K562 (cell line): ENCODE measurements around the gene N4BP3. TPM values are rescaled to one million over a fixed set of nuclear protein-coding genes. Genes with fewer than 3 reads are reported as not detected.

Experiments used
- ATAC-seq: fragments of 200-7000 bp; cut with Tn5 transposase; 3 replicates; pipeline ENCODE4 v1.9.1; 2020; ENCODE audit warnings: moderate library complexity
- BruUV-seq: library from RNA; stranded (reverse); fragments of 400-500 nt; replicated peaks from 2 replicates; lab custom pipeline; 2021; lab: Mats Ljungman, UMichigan
- CTCF ChIA-PET: fragments of 300-600 bp; formaldehyde crosslinking; extraction: SDS; loops from one replicate; lab custom pipeline; 2021; ENCODE audit warnings: low intra/inter-chr PET ratio; lab: Yijun Ruan, JAX
- POLR2A ChIA-PET: fragments of 300-600, 350-650 bp; sonication (Branson Sonifier 250); formaldehyde crosslinking; extraction: SDS; loops from one replicate; lab custom pipeline; 2021; ENCODE audit warnings: antibody characterized with exemption, inconsistent platforms; lab: Yijun Ruan, JAX
- DNase-seq, 4 experiments: peaks; one replicate each; pipeline versions ENCODE4 v3.0.0 to v3.0.0-alpha.2; 2011 to 2018; ENCODE audit warnings: low spot score in 3 of 4, mixed read lengths in 3 of 4; ENCODE audit errors: extremely low read depth in 1 of 4
- FAIRE-seq: peaks from 2 replicates; lab custom pipeline; 2011; peaks lifted over from hg19 to GRCh38; lab: Jason Lieb, UNC
- H2AFZ ChIP-seq: 2 replicates; pipeline ENCODE4 v1.6.0; 2011; ENCODE audit warnings: low read depth, low read length, control low read depth, inconsistent platforms
- H3K27ac ChIP-seq: fragments of 200-600 bp; 3 replicates; pipeline ENCODE4 v1.8.0; 2011; ENCODE audit warnings: low read depth, mild to moderate bottlenecking, control low read depth, inconsistent platforms, low read length, moderate library complexity, mixed read lengths; ENCODE audit errors: extremely low read depth
- H3K27me3 ChIP-seq, 2 experiments: fragments of 300-600 bp in 1 of 2; 2 replicates in 1 of 2; 3 replicates in 1 of 2; pipeline versions ENCODE4 v1.6.0 to v1.8.0; 2011; ENCODE audit warnings: inconsistent platforms in 2 of 2, low read length in 2 of 2, mild to moderate bottlenecking in 1 of 2, mixed read lengths in 1 of 2, moderate library complexity in 1 of 2; ENCODE audit not compliant: control insufficient read depth in 2 of 2, insufficient read depth in 2 of 2
- H3K36me3 ChIP-seq: fragments of 300-600 bp; 3 replicates; pipeline ENCODE4 v1.8.0; 2011; ENCODE audit warnings: mild to moderate bottlenecking, low read length, inconsistent platforms; ENCODE audit not compliant: control insufficient read depth, insufficient read depth
- H3K4me1 ChIP-seq, 2 experiments: fragments of 200-600 bp in 1 of 2; replicated peaks in 1 of 2; 2 replicates in 1 of 2; 3 replicates in 1 of 2; pipeline versions ENCODE4 v1.5.1 to v1.8.0; 2011; ENCODE audit warnings: inconsistent platforms in 2 of 2, low read length in 2 of 2, mild to moderate bottlenecking in 1 of 2, mixed read lengths in 1 of 2, moderate library complexity in 1 of 2; ENCODE audit not compliant: control insufficient read depth in 2 of 2, insufficient read depth in 2 of 2
- H3K4me2 ChIP-seq: 2 replicates; pipeline ENCODE4 v1.6.1; 2011; ENCODE audit warnings: low read length, control low read depth, inconsistent platforms, mixed read lengths; ENCODE audit not compliant: insufficient read depth
- H3K4me3 ChIP-seq: fragments of 200-600 bp; sonication (generic), shearing (Covaris generic); 2 replicates; pipeline ENCODE4 v1.5.1; 2016; ENCODE audit warnings: control low read depth, inconsistent platforms
- H3K79me2 ChIP-seq: fragments of 200-600 bp; 3 replicates; pipeline ENCODE4 v1.8.0; 2011; ENCODE audit warnings: low read length, inconsistent platforms; ENCODE audit not compliant: control insufficient read depth, insufficient read depth
- H3K9ac ChIP-seq, 2 experiments: 2 replicates each; pipeline versions ENCODE4 v1.6.0 to v1.6.1; 2011; ENCODE audit warnings: low read depth in 2 of 2, low read length in 2 of 2, control low read depth in 1 of 2, inconsistent platforms in 1 of 2, mild to moderate bottlenecking in 1 of 2, mixed read lengths in 1 of 2; ENCODE audit not compliant: insufficient read depth in 1 of 2
- H3K9me1 ChIP-seq: one replicate; pipeline ENCODE4 v1.6.0; 2011; ENCODE audit warnings: inconsistent platforms, mild to moderate bottlenecking, low read length, moderate library complexity; ENCODE audit not compliant: control insufficient read depth, insufficient read depth
- H3K9me3 ChIP-seq: replicated peaks from 2 replicates; pipeline ENCODE4 v1.5.1; 2011; ENCODE audit warnings: low read depth, low read length, inconsistent platforms; ENCODE audit not compliant: control insufficient read depth, insufficient read depth
- H4K20me1 ChIP-seq: replicated peaks from 2 replicates; pipeline ENCODE4 v1.6.1; 2011; ENCODE audit warnings: low read length, inconsistent platforms, mixed read lengths; ENCODE audit not compliant: control insufficient read depth, insufficient read depth
- ATF1 ChIP-seq, 2 experiments: fragments of 450-650 bp in 1 of 2; IDR thresholded peaks; 2 replicates each; pipeline ENCODE4 v1.6.1; 2016; ENCODE audit warnings: missing compliant biosample characterization in 1 of 2, missing genetic modification characterization in 1 of 2
- BCOR ChIP-seq: fragments of 450-650 bp; IDR thresholded peaks from 2 replicates; pipeline ENCODE4 v1.6.1; 2016
- ESRRA ChIP-seq: fragments of 450-650 bp; IDR thresholded peaks from 2 replicates; pipeline ENCODE4 v1.6.1; 2014; ENCODE audit warnings: low read depth, mild to moderate bottlenecking, moderate library complexity, borderline replicate concordance
- HDAC2 ChIP-seq: fragments of 450-650 bp; IDR thresholded peaks from 2 replicates; pipeline ENCODE4 v1.6.1; 2016; ENCODE audit warnings: mild to moderate bottlenecking
- KAT2B ChIP-seq: IDR thresholded peaks from one replicate; pipeline ENCODE4 v1.6.1; 2012; ENCODE audit warnings: low read depth, mild to moderate bottlenecking, control low read depth, inconsistent platforms, low read length, moderate library complexity
- KDM1A ChIP-seq, 2 experiments: fragments of 450-650 bp; IDR thresholded peaks; 2 replicates each; pipeline ENCODE4 v1.6.1; 2016; ENCODE audit warnings: mild to moderate bottlenecking in 2 of 2
- KLF6 ChIP-seq: fragments of 250-450 bp; sonication (Bioruptor Pico); IDR thresholded peaks from 2 replicates; pipeline ENCODE4 v1.4.0; 2020; ENCODE audit warnings: mild to moderate bottlenecking, moderate library complexity, borderline replicate concordance
- SMAD4 ChIP-seq: fragments of 250-450 bp; sonication (Bioruptor Pico); conservative IDR thresholded peaks from 2 replicates; pipeline ENCODE4 v1.8.0; 2021; ENCODE audit warnings: inconsistent platforms, mild to moderate bottlenecking, moderate library complexity
- STAT5B ChIP-seq: fragments of 250-450 bp; sonication (Bioruptor Pico); IDR thresholded peaks from 2 replicates; pipeline ENCODE4 v1.8.0; 2021; ENCODE audit warnings: mild to moderate bottlenecking, inconsistent platforms
- WGBS: fragments of 100-300 bp; shearing (Covaris generic); methylation state at CpG from one replicate; pipeline ENCODE4 v1.1.6; 2016; ENCODE audit warnings: low coverage, mixed read lengths; ENCODE audit not compliant: insufficient coverage; ENCODE audit errors: missing lambda C conversion rate; 5-methylcytosine and 5-hydroxymethylcytosine counted together
- in situ Hi-C: fragments of 300-500 bp; cut with MboI; formaldehyde crosslinking; loops from 4 replicates; pipeline ENCODE4 v1.15.0; 2018; ENCODE audit warnings: inconsistent platforms, mixed read lengths
- intact Hi-C: fragments of 100-400 bp; cut with micrococcal nuclease; formaldehyde crosslinking; loops from 2 replicates; pipeline ENCODE4 v1.14.2; 2022
- polyA plus RNA-seq, 8 experiments: library from polyadenylated mRNA; depleted of rRNA in 4 of 8; stranded (reverse) in 5 of 8; unstranded in 3 of 8; fragments of >200 nt; fragmentation: Nextera tagmentation in 2 of 8; fragmentation: Illumina TruSeq in 1 of 8; extraction: Ambion mirVana in 2 of 8; extraction: Trizol in 1 of 8; gene quantifications; 2 replicates each; pipeline versions ENCODE4 v1.2.1 to v1.2.3, GENCODE V29; 2011 to 2014; ENCODE audit warnings: inconsistent platforms in 1 of 8, missing spikeins in 1 of 8
- total RNA-seq, 7 experiments: library from RNA; depleted of rRNA in 6 of 7; stranded (reverse); fragments of >200 nt in 6 of 7; fragmentation: Illumina TruSeq in 2 of 7; extraction: Trizol in 2 of 7; gene quantifications; 2 replicates each; pipeline versions ENCODE4 v1.2.1 to v1.2.3, GENCODE V29; 2011 to 2021; ENCODE audit warnings: low replicate concordance in 1 of 7
- TF ChIP-seq, protein P1 (sequence below), 2 experiments: fragments of 450-650 bp in 1 of 2; sonication (generic) in 1 of 2; formaldehyde crosslinking; conservative IDR thresholded peaks; 2 replicates each; pipeline versions ENCODE4 v1.4.0 to v1.8.1; 2020 to 2022; ENCODE audit warnings: mild to moderate bottlenecking in 1 of 2, missing genetic modification reagents in 1 of 2
- TF ChIP-seq, protein P2 (sequence below), 2 experiments: fragments of 450-650 bp in 1 of 2; sonication (generic) in 1 of 2; formaldehyde crosslinking in 1 of 2; IDR thresholded peaks in 1 of 2; conservative IDR thresholded peaks in 1 of 2; 2 replicates each; pipeline versions ENCODE4 v1.6.1 to v1.8.1; 2016 to 2023; ENCODE audit warnings: mild to moderate bottlenecking in 2 of 2, moderate library complexity in 2 of 2, inconsistent platforms in 1 of 2, missing genetic modification reagents in 1 of 2
- TF ChIP-seq, protein P3 (sequence below): fragments of 200-800 bp; sonication (Bioruptor generic); IDR thresholded peaks from 2 replicates; pipeline ENCODE4 v1.6.1; 2016; ENCODE audit warnings: missing genetic modification characterization, missing compliant biosample characterization

Gene N4BP3
- total and polyA plus RNA-seq, 9 of the 15 experiments (the other 6 are each of a cell fraction or from before 2014, with no cell fraction given) = 0.06 to 7.0 (median 2.4) TPM

DNA sequence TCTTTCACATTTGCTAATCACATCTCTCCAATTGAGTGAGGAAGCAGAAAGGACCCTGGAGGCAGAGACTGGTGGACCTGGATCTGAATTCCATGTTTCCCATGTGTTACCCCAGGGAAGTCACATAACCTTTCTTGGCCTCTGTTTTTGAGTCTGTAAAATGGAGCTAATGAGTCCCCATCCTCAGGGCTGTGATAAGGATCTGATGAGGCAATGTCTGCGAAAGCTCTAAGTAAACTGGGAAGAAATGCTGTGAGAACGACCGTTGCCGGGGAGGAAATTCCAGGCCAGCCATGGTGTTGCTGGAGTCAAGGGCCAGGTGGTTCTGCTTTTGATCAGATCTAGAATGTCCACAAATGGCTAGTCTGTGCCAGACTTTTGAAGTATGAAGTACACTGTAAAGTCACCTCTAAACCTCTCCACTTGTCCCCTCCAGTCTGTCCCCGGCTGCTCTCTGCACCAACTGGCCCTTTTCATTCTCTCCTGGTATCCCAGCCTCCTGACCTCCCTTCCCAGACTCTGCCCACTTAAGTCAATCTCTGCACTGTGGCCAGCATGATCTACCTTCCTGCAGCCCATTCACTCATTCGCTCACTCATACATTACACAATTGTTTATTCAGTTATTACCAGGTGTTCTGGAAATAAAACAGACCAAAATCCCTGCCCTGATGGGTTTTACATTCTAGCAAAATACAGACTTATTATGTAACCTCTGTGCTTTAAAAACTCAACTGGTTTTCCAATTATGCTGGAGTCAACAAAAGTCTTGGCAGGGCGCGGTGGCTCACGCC is 32.5 kb upstream of the N4BP3 start:
- no peak overlapping the region for H2AFZ ChIP-seq
- H3K27me3 ChIP-seq = peaks cover 2 to 8% of the 10 kb centered on the region in 2 experiments; a peak in 1 of 5 replicates
- intact Hi-C loops = no loop called here
- DNase-seq (no peak), ATAC-seq (no peak), FAIRE-seq (no peak)
- no peak overlapping the region for H3K9ac ChIP-seq
- H3K36me3 ChIP-seq = no peaks in the 10 kb centered on the region
- in situ Hi-C loops = no loop called here
- 43% methylated on average over 8 of the region's 9 CpGs for WGBS
- H3K4me1 ChIP-seq = peaks cover 10 to 18% of the 10 kb centered on the region in 2 experiments; a peak in 4 of 5 replicates
- no peak overlapping the region for H3K4me3 ChIP-seq
- no peaks in the 10 kb centered on the region for H3K9me3 ChIP-seq
- POLR2A ChIA-PET = interaction anchor here (0.7 to 1.0 kb wide), 2 partner anchors 9 to 55 kb away, joined by 3 read pairs; no protein-coding TSS in a partner anchor
- H3K4me2 ChIP-seq = no peak overlapping the region
- no peaks in the 10 kb centered on the region for H3K79me2 ChIP-seq
- no peak overlapping the region for H3K27ac ChIP-seq
- no peaks in the 10 kb centered on the region for H4K20me1 ChIP-seq
- CTCF ChIA-PET = interaction anchor here (0.7 kb wide), 1 partner anchor 64 kb away, joined by 3 read pairs; no protein-coding TSS in a partner anchor
- no TSS peak for BruUV-seq
- no peaks in the 10 kb centered on the region for H3K9me1 ChIP-seq
- TF ChIP-seq KDM1A (IDR thresholded peaks at IDR 0.05) (peak in 1 of 2 experiments; percentile 54; a peak in 2 of 4 replicates), STAT5B (CRISPR knock-in tag) (no peak), KLF6 (CRISPR knock-in tag) (no peak), ATF1 (CRISPR knock-in tag; IDR thresholded peaks at IDR 0.05) (no peak), ATF1 (tag; IDR thresholded peaks at IDR 0.05) (no peak), BCOR (peak; percentile 65; the same call in 1 of the 2 replicates), KAT2B (no peak), SMAD4 (CRISPR knock-in tag) (0 out of 2 replicates have a peak, but pooled peaks have one; percentile 22), ESRRA (peak; percentile 57), HDAC2 (peak; percentile 29; the same call in 1 of the 2 replicates)
- TF ChIP-seq, protein P1, sequence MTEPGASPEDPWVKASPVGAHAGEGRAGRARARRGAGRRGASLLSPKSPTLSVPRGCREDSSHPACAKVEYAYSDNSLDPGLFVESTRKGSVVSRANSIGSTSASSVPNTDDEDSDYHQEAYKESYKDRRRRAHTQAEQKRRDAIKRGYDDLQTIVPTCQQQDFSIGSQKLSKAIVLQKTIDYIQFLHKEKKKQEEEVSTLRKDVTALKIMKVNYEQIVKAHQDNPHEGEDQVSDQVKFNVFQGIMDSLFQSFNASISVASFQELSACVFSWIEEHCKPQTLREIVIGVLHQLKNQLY (CRISPR knock-in tag; conservative IDR thresholded peaks at IDR 0.05) = no peak
- TF ChIP-seq, protein P2, sequence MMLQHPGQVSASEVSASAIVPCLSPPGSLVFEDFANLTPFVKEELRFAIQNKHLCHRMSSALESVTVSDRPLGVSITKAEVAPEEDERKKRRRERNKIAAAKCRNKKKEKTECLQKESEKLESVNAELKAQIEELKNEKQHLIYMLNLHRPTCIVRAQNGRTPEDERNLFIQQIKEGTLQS (IDR thresholded peaks at IDR 0.05) = peak; percentile 42; the same call in 1 of the 2 replicates
- TF ChIP-seq, protein P2 (CRISPR knock-in tag; conservative IDR thresholded peaks at IDR 0.05) = no peak
- TF ChIP-seq, protein P3, sequence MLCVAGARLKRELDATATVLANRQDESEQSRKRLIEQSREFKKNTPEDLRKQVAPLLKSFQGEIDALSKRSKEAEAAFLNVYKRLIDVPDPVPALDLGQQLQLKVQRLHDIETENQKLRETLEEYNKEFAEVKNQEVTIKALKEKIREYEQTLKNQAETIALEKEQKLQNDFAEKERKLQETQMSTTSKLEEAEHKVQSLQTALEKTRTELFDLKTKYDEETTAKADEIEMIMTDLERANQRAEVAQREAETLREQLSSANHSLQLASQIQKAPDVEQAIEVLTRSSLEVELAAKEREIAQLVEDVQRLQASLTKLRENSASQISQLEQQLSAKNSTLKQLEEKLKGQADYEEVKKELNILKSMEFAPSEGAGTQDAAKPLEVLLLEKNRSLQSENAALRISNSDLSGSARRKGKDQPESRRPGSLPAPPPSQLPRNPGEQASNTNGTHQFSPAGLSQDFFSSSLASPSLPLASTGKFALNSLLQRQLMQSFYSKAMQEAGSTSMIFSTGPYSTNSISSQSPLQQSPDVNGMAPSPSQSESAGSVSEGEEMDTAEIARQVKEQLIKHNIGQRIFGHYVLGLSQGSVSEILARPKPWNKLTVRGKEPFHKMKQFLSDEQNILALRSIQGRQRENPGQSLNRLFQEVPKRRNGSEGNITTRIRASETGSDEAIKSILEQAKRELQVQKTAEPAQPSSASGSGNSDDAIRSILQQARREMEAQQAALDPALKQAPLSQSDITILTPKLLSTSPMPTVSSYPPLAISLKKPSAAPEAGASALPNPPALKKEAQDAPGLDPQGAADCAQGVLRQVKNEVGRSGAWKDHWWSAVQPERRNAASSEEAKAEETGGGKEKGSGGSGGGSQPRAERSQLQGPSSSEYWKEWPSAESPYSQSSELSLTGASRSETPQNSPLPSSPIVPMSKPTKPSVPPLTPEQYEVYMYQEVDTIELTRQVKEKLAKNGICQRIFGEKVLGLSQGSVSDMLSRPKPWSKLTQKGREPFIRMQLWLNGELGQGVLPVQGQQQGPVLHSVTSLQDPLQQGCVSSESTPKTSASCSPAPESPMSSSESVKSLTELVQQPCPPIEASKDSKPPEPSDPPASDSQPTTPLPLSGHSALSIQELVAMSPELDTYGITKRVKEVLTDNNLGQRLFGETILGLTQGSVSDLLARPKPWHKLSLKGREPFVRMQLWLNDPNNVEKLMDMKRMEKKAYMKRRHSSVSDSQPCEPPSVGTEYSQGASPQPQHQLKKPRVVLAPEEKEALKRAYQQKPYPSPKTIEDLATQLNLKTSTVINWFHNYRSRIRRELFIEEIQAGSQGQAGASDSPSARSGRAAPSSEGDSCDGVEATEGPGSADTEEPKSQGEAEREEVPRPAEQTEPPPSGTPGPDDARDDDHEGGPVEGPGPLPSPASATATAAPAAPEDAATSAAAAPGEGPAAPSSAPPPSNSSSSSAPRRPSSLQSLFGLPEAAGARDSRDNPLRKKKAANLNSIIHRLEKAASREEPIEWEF (CRISPR knock-in tag) = no peak
